ENCODE data around the gene LAMTOR2. TPM values are rescaled to one million over a fixed set of nuclear protein-coding genes. Genes with fewer than 3 reads are reported as not detected.

Gene LAMTOR2
- total and polyA plus RNA-seq, 9 of the 15 experiments (the other 6 are each of a cell fraction or from before 2014, with no cell fraction given): 39.0 to 161 (median 74.6) TPM

DNA sequence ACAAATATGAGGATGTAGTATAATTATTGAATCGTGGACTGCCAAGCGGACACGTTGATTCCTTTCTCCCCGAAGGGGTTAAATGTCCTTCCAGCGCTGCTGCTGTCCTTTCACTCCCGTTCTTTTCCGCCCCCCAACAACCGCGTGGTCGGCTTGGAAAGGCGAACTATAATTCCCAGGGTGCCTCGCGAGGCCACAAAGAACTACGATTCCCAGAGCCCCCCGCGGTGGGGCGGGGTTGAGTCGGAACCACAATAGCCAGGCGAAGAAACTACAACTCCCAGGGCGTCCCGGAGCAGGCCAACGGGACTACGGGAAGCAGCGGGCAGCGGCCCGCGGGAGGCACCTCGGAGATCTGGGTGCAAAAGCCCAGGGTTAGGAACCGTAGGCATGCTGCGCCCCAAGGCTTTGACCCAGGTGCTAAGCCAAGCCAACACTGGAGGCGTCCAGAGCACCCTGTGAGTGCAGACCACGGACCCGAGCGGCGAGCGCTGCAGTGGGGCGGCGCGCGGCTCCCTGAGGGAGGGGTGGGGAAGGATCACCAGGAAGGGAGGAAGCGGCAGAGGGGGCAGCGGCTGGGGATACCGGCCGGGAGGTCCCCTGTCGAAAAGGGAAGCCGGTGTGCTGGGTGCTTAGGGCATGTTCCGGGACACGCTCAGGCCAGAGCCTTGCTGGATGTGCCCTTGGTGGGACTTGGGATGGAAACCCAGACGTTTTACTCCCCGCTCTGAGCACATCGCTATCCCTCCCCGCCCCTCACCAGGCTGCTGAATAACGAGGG, at the start of gene LAMTOR2 (continued):
- TF ChIP-seq U2AF1 (optimal IDR thresholded peaks at IDR 0.05; ENCODE audit: low read depth, low read length) (no peak), SMARCB1 (IDR thresholded peaks at IDR 0.05; ENCODE audit: insufficient read length, low read depth) (no peak), BRD4 (IDR thresholded peaks at IDR 0.05) (no peak), TCF15 (CRISPR knock-in tag; IDR thresholded peaks at IDR 0.05) (no peak), ZSCAN29 (IDR thresholded peaks at IDR 0.05) (no peak), ZNF696 (CRISPR knock-in tag; conservative IDR thresholded peaks at IDR 0.05) (no peak), LARP7 (IDR thresholded peaks at IDR 0.05) (no peak), MYNN (IDR thresholded peaks at IDR 0.05) (peak; percentile 53; the same call in 1 of the 2 replicates), MYNN (CRISPR knock-in tag; IDR thresholded peaks at IDR 0.05) (no peak), GATAD2A (IDR thresholded peaks at IDR 0.05) (no peak), ZNF431 (CRISPR knock-in tag; IDR thresholded peaks at IDR 0.05) (no peak), MLLT1 (IDR thresholded peaks at IDR 0.05) (no peak), MAFF (IDR thresholded peaks at IDR 0.05; ENCODE audit: low read length) (no peak), MTA2 (IDR thresholded peaks at IDR 0.05; ENCODE audit: low read depth) (no peak), ELK1 (CRISPR knock-in tag; IDR thresholded peaks at IDR 0.05) (no peak), RNF2 (IDR thresholded peaks at IDR 0.05) (peak; percentile 90), TBP (optimal IDR thresholded peaks at IDR 0.05; ENCODE audit: low read depth, low read length) (peak; percentile 69), TSC22D4 (tag; IDR thresholded peaks at IDR 0.05) (no peak), ZFP36 (IDR thresholded peaks at IDR 0.05; ENCODE audit: low read depth, low read length, partially characterized antibody) (no peak)
- TF ChIP-seq, protein P1, sequence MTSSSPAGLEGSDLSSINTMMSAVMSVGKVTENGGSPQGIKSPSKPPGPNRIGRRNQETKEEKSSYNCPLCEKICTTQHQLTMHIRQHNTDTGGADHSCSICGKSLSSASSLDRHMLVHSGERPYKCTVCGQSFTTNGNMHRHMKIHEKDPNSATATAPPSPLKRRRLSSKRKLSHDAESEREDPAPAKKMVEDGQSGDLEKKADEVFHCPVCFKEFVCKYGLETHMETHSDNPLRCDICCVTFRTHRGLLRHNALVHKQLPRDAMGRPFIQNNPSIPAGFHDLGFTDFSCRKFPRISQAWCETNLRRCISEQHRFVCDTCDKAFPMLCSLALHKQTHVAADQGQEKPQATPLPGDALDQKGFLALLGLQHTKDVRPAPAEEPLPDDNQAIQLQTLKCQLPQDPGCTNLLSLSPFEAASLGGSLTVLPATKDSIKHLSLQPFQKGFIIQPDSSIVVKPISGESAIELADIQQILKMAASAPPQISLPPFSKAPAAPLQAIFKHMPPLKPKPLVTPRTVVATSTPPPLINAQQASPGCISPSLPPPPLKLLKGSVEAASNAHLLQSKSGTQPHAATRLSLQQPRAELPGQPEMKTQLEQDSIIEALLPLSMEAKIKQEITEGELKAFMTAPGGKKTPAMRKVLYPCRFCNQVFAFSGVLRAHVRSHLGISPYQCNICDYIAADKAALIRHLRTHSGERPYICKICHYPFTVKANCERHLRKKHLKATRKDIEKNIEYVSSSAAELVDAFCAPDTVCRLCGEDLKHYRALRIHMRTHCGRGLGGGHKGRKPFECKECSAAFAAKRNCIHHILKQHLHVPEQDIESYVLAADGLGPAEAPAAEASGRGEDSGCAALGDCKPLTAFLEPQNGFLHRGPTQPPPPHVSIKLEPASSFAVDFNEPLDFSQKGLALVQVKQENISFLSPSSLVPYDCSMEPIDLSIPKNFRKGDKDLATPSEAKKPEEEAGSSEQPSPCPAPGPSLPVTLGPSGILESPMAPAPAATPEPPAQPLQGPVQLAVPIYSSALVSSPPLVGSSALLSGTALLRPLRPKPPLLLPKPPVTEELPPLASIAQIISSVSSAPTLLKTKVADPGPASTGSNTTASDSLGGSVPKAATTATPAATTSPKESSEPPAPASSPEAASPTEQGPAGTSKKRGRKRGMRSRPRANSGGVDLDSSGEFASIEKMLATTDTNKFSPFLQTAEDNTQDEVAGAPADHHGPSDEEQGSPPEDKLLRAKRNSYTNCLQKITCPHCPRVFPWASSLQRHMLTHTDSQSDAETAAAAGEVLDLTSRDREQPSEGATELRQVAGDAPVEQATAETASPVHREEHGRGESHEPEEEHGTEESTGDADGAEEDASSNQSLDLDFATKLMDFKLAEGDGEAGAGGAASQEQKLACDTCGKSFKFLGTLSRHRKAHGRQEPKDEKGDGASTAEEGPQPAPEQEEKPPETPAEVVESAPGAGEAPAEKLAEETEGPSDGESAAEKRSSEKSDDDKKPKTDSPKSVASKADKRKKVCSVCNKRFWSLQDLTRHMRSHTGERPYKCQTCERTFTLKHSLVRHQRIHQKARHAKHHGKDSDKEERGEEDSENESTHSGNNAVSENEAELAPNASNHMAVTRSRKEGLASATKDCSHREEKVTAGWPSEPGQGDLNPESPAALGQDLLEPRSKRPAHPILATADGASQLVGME (CRISPR knock-in tag; IDR thresholded peaks at IDR 0.05): no peak
- TF ChIP-seq, protein P2, sequence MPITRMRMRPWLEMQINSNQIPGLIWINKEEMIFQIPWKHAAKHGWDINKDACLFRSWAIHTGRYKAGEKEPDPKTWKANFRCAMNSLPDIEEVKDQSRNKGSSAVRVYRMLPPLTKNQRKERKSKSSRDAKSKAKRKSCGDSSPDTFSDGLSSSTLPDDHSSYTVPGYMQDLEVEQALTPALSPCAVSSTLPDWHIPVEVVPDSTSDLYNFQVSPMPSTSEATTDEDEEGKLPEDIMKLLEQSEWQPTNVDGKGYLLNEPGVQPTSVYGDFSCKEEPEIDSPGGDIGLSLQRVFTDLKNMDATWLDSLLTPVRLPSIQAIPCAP (CRISPR knock-in tag; IDR thresholded peaks at IDR 0.05; ENCODE audit: borderline replicate concordance): no peak
